NT2/D1 (cell line): ENCODE results near the gene STX2.
"Not testable (repeated sequence)": the region's sequence is repeated elsewhere in the genome, so short reads cannot be mapped to it uniquely, and the experiment has no call there.

Experiments used
- YY1 ChIP-seq: IDR thresholded peaks from 2 replicates; pipeline ENCODE4 v1.6.1; 2011; ENCODE audit not compliant: insufficient read length, insufficient read depth
- ZNF274 ChIP-seq: IDR thresholded peaks from 2 replicates; pipeline ENCODE4 v1.6.1; 2011; ENCODE audit warnings: mild to moderate bottlenecking, low read depth, low read length

DNA sequence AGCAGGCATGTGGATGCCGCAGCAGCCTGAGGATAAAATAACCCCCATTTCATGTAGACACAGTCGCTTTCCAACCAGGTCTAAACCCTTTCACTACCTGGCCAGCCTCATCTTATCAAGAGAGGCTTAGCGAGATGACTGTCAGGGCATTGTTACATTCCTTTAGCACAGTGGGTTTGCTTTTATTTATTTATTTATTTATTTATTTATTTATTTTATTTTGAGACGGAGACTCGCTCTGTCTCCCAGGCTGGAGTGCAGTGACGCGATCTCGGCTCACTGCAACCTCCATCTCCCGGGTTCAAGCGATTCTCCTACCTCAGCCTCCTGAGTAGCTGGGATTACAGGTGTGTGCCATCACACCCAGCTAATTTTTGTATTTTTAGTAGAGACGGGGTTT, 87.0 kb downstream of the STX2 start:
- not testable (repeated sequence) for TF ChIP-seq YY1, ZNF274
